HL-60 (cell line): ENCODE data around the gene PARD6G.
A peak's percentile ranks its signal among the peaks of the same experiment; 100 is the strongest.

Source experiments
- DNase-seq, 2 experiments: peaks; one replicate each; pipeline ENCODE4 v3.0.0-alpha.2; 2010 to 2020; ENCODE audit warnings: low read depth in 1 of 2, low spot score in 1 of 2
- H3K27ac ChIP-seq: fragments of 250-450 bp; sonication (Bioruptor Pico); replicated peaks from 2 replicates; pipeline ENCODE4 v1.5.1; 2020; ENCODE audit warnings: mild to moderate bottlenecking, moderate library complexity
- H3K27me3 ChIP-seq: fragments of 250-450 bp; sonication (Bioruptor Pico); 2 replicates; pipeline ENCODE4 v1.5.1; 2021; ENCODE audit warnings: mild to moderate bottlenecking, moderate library complexity; ENCODE audit not compliant: insufficient read depth, poor library complexity, severe bottlenecking
- H3K4me3 ChIP-seq: replicated peaks from 2 replicates; pipeline ENCODE4 v1.5.1; 2011; ENCODE audit warnings: mild to moderate bottlenecking, control low read depth, low read length; ENCODE audit not compliant: insufficient read depth
- CTCF ChIP-seq: IDR thresholded peaks from one replicate; pipeline ENCODE4 v1.5.1; 2011; ENCODE audit warnings: low read length, control low read depth, inconsistent platforms; ENCODE audit not compliant: insufficient read depth
- GABPA ChIP-seq: IDR thresholded peaks from 2 replicates; pipeline ENCODE4 v1.6.1; 2012; ENCODE audit warnings: low read depth
- POLR2AphosphoS5 ChIP-seq: IDR thresholded peaks from 2 replicates; pipeline ENCODE4 v1.6.1; 2012; ENCODE audit warnings: low read depth
- REST ChIP-seq: IDR thresholded peaks from 2 replicates; pipeline ENCODE4 v1.6.1; 2012; ENCODE audit warnings: low read depth; ENCODE audit not compliant: insufficient replicate concordance
- SPI1 ChIP-seq: IDR thresholded peaks from 2 replicates; pipeline ENCODE4 v1.6.1; 2012; ENCODE audit warnings: low read depth, mild to moderate bottlenecking, borderline replicate concordance

The PARD6G gene

GRCh38 chr18:80198994-80199748, 48.1 kb downstream of the PARD6G start:
- peaks cover 19% of the 10 kb centered on the region for H3K27me3 ChIP-seq

GRCh38 chr18:80198391-80198790, 48.9 kb downstream of the PARD6G start:
- DNase-seq: no peak
- TF ChIP-seq CTCF (no peak), REST (no peak), POLR2AphosphoS5 (no peak), SPI1 (no peak)
- peaks cover 22% of the 10 kb centered on the region for H3K27me3 ChIP-seq
- no peak overlapping the region for H3K27ac ChIP-seq
- H3K4me3 ChIP-seq: no peak overlapping the region

More at GRCh38 chr18:80198994-80199748, 48.1 kb downstream of the PARD6G start:
- DNase-seq: no peak
- no peak for TF ChIP-seq SPI1
- no peak for TF ChIP-seq GABPA
- no peak for TF ChIP-seq POLR2AphosphoS5
- no peak for TF ChIP-seq CTCF
- no peak for TF ChIP-seq REST
- H3K27ac ChIP-seq: no peak overlapping the region
- no peak overlapping the region for H3K4me3 ChIP-seq

GRCh38 chr18:80197528-80197927, 49.8 kb downstream of the PARD6G start:
- no peak overlapping the region for H3K27ac ChIP-seq
- TF ChIP-seq REST (no peak), GABPA (no peak), POLR2AphosphoS5 (no peak), SPI1 (0 out of 2 replicates have a peak, but pooled peaks have one; percentile 11)
- peaks cover 22% of the 10 kb centered on the region for H3K27me3 ChIP-seq
- no peak for DNase-seq
- H3K4me3 ChIP-seq: no peak overlapping the region
